GM23248 (cell line): ENCODE data around the gene UBALD2.

Experiments
- EZH2 ChIP-seq: fragments of 200-600 bp; sonication (generic); IDR thresholded peaks from 2 replicates; pipeline ENCODE4 v1.6.1; 2018; ENCODE audit warnings: antibody characterized with exemption, mild to moderate bottlenecking; ENCODE audit not compliant: insufficient read depth, poor library complexity, severe bottlenecking
- EZH2phosphoT487 ChIP-seq: fragments of 200-600 bp; sonication (generic); IDR thresholded peaks from 2 replicates; pipeline ENCODE4 v1.6.1; 2018; ENCODE audit warnings: antibody characterized with exemption, moderate library complexity, mild to moderate bottlenecking, low read depth; ENCODE audit not compliant: insufficient read depth

DNA sequence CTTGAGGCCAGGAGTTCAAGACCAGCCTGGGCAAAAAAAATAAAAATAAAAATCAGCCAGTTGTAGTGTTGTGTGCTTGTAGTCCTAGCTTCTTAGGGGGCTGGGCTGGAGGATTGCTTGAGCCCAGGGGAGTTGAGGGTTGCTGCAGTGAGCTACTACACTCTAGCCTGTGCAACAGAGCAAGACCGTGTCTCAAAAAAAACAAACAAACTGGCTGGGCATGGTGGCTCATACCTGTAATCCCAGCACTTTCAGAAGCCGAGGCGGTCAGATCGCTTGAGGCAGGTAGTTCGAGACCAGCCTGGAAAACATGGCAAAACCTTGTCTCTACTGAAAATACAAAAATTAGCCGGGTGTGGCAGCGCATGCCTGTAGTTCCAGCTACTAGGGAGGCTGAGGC lies 4.9 kb upstream of the UBALD2 start:
- TF ChIP-seq EZH2phosphoT487 (no peak), EZH2 (no peak)
